ENCODE results near the gene ABCA4. TPM values are rescaled to one million over a fixed set of nuclear protein-coding genes. Genes with fewer than 3 reads are reported as not detected.

The ABCA4 gene
- total RNA-seq (2022; extraction: Qiagen RNA extraction): 0.10 to 0.35 TPM (median 0.14 TPM) in 5 replicates

GRCh38 chr1:94120991-94121390, at the start of gene ABCA4:
Gene ABCA4, minus strand, starts transcription at chr1:94121148. Its CDS starts 103 bp downstream, at chr1:94121045.

Other genes starting within 250 kb of the ABCA4 start
- 37.5 to 43.5 TPM (median 39.6 TPM) in 5 replicates for gene DNTTIP2, start 241.9 kb downstream of the ABCA4 start, total RNA-seq (2022; extraction: Qiagen RNA extraction)
- 78.9 to 94.5 TPM (median 85.3 TPM) in 5 replicates for gene GCLM, start 211.7 kb downstream of the ABCA4 start, total RNA-seq (2022; extraction: Qiagen RNA extraction)
- 10.3 to 19.2 TPM (median 12.7 TPM) in 5 replicates for gene ARHGAP29, start 116.4 kb upstream of the ABCA4 start, total RNA-seq (2022; extraction: Qiagen RNA extraction)

Data from A549 treated with Hydrocortisone at 1 μM for 4 hours (cell line).